HG03045 (cell line): ENCODE data around the gene TCF3.
A peak's percentile ranks its signal among the peaks of the same experiment; 100 is the strongest.
"Not testable (repeated sequence)": the region's sequence is repeated elsewhere in the genome, so short reads cannot be mapped to it uniquely, and the experiment has no call there.

Experiments used
- ATAC-seq: cut with Tn5 transposase; IDR thresholded peaks from one replicate; pipeline ENCODE4 v1.9.1; 2021; ENCODE audit warnings: mild to moderate bottlenecking, moderate library complexity; ENCODE audit not compliant: unreplicated experiment

TCF3 gene

DNA sequence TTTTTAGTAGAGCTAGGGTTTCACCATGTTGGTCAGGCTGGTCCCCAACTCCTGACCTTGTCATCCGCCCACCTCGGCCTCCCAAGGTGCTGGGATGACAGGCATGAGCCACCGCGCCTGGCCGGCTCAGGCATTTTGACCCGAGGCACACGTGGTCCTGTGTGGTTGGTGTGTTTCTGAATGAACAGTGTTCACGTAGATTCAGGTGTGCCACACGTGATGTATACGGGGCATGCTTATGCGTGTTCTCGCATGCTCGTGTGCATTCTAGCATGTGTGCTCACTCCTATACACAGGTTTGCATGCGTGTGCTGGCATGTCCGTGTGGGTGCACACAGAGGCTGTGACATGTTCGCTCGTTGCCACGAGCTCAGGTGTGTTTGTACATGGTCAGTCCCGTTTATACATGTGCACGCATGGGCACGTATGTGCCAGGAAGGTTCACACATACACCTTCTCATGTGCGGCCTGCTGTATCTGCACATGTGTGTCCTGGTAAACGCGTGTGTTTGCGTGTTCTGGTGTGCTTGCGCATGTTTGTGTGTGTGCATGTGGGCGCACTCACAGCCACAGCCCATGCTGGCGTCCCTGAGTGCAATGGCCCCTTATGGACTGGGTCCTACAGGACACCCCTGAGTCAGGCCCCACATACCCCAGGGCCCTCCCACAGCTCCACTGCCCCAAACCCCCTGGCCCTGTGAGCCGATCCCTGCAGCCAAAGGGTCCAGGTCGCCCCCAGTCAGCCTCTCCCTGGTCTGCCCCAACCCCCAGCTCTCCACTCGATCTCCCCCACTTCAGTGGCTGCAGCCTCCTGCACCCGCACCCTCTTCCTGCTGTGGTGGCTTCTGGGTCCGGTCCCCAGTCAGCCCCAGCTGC lies 20.6 kb upstream of the TCF3 start:
- ATAC-seq: no peak

DNA sequence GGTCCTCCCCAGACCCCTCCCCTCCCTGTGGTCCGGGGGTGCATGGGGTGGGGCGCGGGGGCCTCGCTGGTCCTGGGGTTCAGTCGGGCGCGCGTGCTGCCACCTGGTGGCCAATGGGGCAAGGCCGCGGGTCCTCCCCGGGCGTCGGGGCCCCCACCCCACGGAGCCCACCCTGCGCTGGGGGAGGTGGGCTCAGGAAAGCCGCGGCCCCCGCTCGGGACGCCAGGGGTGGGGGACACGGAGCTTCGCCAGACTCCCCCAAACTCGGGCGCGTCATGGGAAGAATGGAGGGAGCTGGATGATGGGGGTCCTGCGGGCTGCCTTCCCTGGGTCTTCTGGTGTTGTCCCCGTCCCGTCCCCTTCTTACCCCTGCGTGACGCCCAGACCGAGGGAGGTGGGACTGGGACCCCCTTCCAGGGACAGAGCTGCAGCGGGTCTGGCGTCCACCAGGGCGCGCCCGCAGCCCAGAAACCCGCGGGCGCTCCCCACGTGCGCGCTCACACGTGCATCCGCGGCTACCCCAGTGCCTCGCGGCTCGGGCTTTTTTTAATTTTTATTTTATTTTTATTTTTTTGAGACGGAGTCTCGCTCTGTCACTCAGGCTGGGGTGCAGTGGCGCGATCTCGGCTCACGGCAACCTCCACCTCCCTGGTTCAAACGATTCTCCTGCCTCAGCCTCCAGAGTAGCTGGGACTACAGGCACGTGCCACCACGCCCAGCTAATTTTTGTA lies 19.8 kb upstream of the TCF3 start:
- ATAC-seq: no peak

DNA sequence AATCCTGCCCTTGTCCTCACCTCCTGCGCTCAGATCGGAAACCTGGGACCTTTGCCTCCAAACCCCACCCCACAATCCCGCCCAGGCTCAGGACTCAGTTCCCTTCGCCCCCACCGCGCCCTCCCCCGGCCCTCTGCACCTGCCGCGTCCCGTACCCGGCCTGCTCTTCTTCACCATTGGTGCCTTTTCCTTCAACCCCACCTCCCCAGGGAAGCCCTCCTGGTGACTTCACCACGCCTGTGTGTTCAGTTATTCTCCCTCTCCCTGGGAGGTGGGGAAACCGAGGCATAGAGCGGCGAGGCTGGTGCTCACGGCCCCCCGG lies 19.3 kb upstream of the TCF3 start:
- ATAC-seq: no peak

DNA sequence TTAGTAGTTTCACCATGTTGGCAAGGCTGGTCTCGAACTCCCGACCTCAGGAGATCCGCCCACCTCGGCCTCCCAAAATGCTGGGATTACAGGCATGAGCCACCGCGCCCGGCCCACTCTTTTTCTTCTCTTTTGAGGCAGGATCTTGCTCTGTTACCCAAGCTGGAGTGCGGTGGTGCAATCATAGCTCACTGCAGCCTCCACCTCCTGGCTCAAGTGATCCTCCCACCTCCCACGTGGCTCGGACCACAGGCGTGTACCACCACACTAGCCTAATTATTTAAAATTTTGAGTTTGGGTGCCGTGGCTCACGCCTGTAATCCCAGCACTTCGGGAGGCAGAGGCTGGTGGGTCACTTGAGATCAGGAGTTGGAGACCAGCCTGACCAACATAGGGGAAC lies 18.3 kb upstream of the TCF3 start:
- not testable (repeated sequence) for ATAC-seq

DNA sequence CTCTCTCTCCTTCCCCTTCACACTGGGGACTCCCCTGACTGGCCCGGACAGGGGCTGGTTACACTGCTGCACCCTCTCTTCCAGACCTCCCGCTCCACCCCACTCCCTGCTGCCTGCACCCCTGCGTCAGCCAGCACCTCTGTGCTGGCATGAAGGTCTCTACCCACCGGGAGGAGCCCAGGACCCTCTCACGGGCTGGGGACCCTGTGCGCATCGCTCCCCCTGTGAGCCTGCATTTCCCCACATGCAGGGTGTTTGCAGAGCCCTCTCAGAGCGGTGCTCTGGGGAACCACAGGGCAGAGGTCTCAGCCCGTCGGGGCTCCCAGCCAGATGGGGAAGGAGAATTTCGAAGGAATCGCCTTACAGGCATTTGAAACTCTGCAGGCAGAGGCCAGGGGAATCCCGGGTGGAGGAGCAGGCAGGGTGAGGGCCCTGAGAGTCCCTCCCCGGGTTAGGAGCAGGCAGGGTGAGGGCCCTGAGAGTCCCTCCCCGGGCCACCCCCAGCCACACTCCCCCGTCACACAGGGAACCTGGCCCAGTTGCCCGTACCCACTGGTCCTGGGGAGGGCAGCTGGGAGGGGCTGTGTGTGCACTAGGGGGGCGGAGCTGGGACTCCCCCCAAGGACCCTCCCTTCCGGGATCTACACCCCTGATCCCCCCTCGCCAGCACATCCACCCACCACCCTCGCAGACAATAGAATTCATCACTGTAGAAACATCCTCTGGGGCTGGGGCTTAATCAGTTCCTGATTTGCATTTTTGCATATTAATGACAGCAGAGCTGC lies 16.3 kb upstream of the TCF3 start:
- peak; percentile 43 for ATAC-seq

DNA sequence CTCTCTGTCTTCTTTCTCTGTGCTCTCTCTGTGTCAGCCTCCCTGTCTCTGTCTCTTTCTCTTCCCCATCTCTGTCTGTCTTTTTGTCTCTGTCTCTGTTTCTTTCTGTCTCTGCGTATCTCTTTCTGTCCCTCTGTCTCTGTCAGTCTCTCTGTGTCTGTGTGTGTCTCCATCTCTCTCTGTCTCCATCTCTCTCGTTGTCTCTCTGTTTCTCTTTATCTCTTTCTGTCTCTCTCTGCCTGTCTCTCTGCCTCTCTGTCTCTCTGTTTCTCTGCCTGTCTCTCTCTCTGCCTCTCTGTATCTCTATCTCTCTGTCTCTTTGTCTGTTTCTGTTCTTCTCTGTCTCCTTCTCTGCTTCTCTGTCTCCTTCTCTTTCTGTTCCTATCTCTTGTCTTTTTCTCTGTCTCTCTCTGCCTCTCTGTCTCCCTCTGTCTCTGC lies 15.7 kb upstream of the TCF3 start:
- ATAC-seq: no peak

DNA sequence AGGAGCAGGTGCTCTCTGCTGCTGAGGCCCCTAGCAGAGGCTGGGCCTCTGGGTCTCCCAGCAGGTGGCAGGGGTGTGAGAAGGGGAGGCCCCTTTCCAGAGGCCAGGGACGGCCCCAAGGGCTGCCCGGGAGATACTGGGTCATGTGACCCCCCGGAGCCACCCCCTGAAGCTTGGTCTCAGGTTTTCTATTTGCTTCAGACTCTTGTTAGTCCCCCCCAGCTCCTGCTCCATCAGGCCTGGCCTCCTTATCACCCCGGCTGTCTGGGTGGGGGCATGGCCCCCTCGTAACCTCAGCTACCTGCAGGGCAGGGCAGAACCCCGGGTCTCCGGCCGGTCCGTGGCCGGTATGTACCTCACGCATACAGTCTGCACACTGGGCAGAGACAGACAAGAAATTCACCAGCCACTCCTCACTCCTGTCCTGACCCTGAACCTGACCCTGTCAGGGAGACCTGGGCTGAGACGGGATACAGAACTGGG lies 13.2 kb upstream of the TCF3 start:
- ATAC-seq: no peak

DNA sequence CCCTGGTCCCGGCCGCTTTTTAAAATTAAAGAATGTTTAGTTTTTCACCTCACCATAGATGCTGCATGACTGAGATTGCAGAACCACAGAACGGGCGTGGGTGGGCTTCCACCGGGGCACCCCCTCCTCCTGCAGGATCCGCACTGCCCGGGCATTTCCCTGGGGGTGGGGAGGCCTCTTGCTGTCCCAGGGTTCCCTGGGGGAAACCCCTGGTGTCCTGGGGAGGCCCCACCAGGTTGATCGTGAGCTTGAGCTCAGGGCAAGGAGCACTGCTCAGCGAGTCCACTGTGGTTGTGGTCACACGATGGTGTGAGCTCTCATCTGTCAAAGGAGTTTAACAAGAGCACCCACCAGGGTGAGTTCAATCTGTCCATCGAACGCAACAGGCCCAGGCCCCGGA lies 11.4 kb upstream of the TCF3 start:
- ATAC-seq: no peak

DNA sequence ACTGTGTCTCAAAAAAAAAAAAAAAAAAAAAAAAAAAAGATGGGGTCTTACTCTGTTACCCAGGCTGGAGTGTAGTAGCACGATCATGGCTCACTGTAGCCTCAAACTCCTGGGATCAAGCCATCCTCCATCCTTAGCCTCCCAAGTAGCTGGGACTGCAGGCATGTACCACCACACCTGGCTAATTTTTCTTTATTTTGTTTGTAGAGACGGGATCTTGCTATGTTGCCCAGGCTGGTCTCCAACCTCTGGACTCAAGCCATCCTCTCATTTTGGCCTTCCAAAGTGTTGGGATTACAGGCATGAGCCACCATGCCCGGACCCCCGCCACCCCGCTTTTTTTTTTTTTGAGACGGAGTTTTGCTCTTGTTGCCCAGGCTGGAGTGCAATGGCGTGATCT lies 10.8 kb upstream of the TCF3 start:
- not testable (repeated sequence) for ATAC-seq

DNA sequence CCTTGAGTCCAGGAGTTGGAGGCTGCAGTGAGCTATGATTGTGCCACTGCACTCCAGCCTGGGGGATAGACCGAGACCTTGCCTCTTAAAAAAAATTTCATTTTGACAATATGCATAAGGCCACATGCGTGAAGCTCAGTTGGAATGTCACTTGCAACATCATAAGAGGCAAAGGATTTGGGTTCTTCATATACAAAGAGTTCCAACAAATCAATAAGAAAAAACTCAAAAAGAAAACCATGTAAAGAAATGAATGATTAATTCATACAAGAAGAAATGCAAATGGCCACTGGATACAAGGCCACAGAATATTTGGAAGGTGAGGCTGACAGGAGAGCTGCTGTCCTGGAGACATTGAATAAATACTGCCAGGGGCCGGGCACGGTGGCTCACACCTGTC lies 9.6 kb upstream of the TCF3 start:
- no peak for ATAC-seq

DNA sequence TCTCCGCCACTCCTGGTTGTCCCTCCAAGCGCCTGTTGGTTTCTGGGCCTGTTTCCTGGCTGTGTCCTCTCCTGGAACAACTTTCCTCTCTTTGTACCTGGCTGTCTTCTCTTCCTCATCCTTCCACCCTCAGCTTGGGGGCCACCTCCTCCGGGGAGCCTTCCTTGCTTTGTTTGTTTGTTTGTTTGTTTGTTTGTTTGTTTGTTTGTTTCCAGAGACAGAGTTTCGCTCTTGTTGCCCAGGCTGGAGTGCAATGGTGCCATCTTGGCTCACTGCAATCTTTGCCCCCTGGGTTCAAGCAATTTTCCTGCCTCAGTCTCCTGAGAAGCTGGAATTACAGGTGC lies 6.6 kb upstream of the TCF3 start:
- ATAC-seq: no peak

DNA sequence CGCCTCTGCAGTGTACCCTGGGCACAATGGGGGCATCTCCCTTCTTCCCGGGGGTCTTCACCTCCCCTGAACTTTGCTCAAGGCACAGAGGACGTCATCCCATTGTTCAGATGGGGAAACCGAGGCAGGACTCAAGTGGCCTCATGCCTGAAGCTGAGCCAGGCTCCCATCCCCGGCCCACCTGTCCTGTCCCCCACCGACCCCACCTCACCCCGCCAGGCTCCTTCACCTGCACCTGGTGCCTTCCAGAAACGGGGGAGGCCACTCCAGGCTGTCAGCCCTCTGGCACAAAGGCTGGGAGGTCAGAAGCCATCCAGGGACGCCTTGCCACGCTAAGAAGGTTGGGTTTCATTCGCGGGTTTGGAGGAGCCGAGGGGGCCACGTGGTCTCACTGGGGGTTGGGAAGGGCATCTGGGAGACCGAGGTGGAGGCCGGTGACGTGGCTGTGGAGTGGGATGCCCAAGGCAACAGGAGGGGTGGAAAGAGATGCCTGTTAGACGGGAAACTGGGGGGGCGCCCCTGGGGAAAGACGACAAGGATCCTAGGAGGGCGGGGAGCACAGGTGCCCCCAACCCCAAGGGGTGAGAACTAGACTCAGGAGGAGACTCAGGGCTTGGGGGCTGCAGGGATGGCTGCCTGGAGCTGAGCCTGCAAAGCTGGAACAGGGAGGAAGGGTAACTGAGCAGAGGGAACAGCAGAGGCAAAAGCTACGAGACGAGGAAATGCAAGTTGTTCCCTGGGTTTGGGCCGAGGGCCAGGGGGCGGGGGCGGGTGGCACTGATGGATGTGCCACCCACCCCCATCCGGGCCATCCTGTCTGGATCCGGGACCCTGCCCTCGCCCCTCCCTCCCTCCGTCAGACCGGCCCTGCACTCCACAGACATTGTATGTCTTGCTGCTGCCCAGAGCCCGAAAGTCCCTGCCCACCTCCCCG lies 6.0 kb upstream of the TCF3 start:
- ATAC-seq: no peak

DNA sequence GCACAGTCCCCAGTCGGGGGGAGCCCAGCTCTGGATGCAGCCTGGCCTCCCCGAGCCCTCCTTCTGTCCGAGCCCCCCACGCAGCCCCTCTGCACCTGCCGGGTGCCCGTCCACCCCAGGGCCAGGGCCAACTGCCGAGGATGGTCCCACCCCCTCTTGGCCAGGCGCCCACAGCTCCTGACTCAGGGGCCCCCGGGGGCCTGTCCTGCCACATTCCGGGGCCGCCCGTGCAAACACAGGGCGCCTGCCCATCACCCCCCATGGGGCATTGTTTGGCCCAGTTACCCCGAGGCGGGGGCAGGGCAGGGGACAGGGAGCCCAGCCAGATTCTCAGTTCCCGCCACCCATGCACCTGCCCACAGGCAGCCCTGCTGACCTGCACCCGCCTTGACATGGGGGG lies 5.3 kb upstream of the TCF3 start:
- no peak for ATAC-seq

DNA sequence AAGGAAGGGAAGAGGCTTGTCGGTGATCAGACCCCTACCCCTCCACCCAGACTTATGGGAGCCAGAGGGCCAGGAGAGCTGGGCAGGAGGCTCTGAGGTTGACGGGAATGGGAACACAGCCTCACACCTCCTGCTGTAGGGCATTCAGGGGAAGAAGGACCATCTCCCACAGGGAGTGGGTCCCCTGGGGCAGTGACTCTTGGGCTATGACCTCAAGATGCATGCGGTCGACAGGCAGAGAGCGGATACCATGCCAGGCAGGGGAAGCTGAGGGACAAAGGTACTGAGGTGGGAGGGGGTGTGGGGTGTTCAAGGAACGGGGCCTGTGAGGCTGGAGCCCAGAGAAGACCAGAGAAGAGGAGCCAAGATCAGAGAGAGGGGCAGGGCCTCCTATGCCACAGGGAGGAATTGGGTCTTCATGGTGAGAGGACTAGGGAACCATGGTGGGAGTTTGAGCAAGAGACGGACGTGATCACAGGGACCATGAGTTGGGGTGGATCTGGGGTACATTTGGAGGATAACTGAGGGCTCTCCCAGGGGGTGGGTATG lies 4.6 kb upstream of the TCF3 start:
- ATAC-seq: no peak

DNA sequence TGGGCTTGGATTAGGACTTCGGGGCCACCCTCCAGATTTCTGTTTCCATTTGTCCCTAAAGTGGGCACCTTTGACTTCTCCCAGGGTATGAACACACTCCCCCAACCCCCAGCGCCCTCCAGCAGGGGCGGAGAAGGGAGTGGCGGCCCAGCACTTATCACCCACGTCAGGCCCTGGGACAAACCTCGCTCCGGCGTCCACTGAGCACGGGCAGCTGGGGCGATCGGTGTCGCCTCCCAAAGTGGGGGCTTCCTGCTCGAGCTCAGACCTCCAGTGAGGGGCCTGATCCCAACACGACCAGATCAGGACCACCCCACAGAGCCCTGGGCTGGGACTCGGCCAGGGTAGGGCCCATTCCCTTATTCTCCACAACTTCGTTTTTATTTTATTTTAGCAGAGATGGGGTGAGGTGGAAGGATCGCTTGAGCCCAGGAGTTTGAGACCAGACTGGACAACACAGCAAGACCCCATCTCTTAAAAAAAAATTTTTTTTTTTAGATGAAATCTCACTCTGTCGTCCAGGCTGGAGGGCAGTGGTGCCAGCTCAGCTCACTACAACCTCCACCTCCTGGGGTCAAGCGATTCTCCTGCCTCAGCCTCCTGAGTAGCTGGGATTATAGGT lies 3.7 kb upstream of the TCF3 start:
- no peak for ATAC-seq

DNA sequence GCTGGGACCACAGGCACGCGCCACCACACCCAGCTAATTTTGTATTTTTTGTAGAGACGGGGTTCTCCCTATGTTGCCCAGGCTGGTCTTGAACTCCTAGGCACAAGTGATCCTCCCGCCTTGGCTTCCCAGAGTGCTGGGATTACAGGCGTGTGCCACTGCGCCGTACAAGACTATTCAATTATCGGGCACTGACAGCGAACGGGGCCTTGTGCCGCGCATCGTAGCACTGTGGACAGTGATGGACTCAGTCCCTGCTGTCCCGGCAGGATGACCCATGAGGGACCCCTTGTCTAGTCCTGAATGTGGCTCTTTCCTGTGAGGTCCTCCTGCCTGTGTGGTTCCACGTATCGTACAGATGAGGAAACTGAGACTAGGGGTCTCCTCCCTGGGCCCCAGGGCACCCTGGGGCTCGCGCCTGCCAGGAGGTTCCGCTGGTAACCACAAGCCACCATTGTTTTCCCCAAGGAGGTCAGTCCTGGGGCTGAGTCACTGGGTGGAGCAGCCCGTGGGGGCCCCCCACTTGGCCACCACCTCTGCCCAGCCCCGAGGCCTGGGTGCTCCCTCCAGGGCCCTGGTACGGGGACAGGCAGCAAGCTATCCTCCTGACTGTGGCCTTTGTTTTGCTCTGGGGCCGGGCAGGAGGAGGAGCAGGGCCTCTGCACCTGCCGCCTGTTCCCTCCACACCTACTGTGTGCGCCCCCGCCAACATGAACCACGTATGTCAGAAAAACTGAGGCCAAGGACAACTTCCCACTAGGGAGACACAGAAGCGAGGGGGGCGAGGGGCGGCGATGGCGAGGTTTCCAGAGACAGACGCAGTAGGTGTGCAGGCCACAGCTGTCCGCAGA lies 2.9 kb upstream of the TCF3 start:
- no peak for ATAC-seq

DNA sequence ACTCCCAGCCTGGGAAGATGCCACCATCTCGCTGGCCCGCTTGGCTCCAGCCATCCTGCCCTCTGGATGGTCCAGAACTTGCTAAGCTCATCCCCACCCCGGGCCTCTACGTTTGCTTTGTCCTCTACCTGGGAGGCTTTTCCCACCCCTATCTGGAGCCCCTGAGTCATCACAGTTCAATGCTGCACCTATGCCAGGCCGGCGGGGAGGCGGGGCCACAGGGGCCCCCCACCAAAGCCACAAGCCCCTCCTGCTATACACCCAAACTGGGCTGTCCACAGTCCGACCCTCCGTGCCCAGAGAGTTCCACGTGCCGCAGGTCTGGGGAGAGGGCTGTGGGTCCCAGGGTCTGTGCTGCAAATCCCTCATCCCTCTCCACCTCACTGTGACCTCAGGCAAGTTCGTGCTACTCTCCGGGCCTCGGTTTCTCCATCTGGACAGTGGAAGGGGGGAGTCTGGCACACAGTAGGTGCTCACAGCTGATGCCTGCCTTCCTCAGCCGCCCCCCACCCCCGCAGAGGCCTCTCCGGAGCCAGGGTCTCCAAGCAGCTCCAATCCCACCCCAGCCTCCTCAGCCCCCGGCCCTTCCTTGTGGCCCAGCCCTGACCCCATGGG lies 1.9 kb upstream of the TCF3 start:
- ATAC-seq: no peak

DNA sequence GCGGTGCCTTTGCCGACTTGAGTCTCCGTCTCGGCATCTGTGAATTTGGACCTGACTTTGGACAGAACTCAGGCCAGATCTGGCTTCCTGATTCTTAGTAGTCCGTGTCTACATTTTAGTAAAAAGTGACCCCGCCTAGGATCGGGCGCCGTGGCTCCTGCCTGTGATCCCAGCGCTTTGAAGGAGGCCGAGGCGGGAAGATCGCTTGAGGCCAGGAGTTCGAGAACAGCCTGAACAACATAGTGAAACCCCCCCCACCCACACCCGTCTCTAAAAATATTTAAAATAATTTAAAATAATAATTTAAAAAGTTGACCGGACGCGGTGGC lies 849 bp upstream of the TCF3 start:
- ATAC-seq: no peak
